Measurements from ENCODE around the gene TMEM178B. TPM values are rescaled to one million over a fixed set of nuclear protein-coding genes. Genes with fewer than 3 reads are reported as not detected.
"Not testable (repeated sequence)": the region's sequence is repeated elsewhere in the genome, so short reads cannot be mapped to it uniquely, and the experiment has no call there.

The TMEM178B gene
- total RNA-seq, 1 donor from 2014 or later: 19.7 TPM

DNA sequence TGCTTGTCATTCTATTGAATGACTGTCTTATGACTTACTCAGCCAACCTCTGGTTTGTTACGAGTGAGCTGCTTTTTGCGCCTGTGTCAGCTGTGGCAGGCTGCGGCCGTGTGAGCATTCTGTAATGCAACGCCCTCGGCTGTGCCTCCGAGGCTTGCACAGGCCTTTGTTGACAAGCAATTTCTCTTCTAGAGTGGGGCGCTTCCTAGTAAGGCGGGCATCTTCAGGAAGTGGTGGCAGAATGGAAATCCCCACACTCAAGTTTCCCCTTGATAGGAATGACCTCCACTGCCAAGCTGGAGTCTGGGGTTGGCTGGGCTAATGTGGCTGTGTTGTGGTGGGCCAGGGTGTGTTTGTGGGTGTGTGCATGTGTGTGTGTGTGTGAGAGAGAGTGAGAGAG, 20.2 kb upstream of the TMEM178B start:
- TF ChIP-seq, protein P1, sequence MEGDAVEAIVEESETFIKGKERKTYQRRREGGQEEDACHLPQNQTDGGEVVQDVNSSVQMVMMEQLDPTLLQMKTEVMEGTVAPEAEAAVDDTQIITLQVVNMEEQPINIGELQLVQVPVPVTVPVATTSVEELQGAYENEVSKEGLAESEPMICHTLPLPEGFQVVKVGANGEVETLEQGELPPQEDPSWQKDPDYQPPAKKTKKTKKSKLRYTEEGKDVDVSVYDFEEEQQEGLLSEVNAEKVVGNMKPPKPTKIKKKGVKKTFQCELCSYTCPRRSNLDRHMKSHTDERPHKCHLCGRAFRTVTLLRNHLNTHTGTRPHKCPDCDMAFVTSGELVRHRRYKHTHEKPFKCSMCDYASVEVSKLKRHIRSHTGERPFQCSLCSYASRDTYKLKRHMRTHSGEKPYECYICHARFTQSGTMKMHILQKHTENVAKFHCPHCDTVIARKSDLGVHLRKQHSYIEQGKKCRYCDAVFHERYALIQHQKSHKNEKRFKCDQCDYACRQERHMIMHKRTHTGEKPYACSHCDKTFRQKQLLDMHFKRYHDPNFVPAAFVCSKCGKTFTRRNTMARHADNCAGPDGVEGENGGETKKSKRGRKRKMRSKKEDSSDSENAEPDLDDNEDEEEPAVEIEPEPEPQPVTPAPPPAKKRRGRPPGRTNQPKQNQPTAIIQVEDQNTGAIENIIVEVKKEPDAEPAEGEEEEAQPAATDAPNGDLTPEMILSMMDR (conservative IDR thresholded peaks at IDR 0.05): no peak

DNA sequence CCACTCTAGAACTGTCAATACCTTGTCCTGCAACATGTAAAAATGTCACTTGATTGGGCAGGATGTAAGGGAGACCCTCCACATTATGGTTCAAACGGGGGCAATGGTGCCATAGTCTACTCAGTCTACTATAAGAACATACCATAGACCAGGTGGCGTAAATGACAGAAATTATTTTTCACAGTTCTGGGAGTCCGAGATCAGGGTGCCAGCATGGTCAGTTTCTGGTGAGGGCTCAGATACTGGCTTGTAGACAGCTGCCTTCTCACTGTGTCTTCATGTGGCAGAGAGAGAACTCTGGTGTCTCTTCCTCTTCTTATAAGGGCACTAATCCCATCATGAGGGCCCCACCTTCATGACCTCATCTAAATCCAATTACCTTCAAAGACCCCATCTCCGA, 18.7 kb upstream of the TMEM178B start:
- peaks cover 7% of the 10 kb centered on the region for H3K4me1 Mint-ChIP-seq
- H3K27me3 Mint-ChIP-seq (ENCODE audit: low read depth): no peaks in the 10 kb centered on the region
- TF ChIP-seq, protein P1 (conservative IDR thresholded peaks at IDR 0.05): no peak
- H3K27ac Mint-ChIP-seq (ENCODE audit: unreplicated experiment): no peak overlapping the region
- no peaks in the 10 kb centered on the region for H3K36me3 Mint-ChIP-seq (ENCODE audit: low read depth)
- H3K4me3 Mint-ChIP-seq: no peak overlapping the region
- no peak for DNase-seq (ENCODE audit: low read depth, low spot score)
- no peaks in the 10 kb centered on the region for H3K9me3 Mint-ChIP-seq

More for the DNA sequence above, 20.2 kb upstream of the TMEM178B start:
- Mint-ChIP-seq H3K4me1 (peaks cover 7% of the 10 kb centered on the region), H3K4me3 (no peak overlapping the region), H3K27ac (ENCODE audit: unreplicated experiment) (no peak overlapping the region), H3K36me3 (ENCODE audit: low read depth) (no peaks in the 10 kb centered on the region), H3K9me3 (no peaks in the 10 kb centered on the region), H3K27me3 (ENCODE audit: low read depth) (no peaks in the 10 kb centered on the region)
- no peak for DNase-seq (ENCODE audit: low read depth, low spot score)

DNA sequence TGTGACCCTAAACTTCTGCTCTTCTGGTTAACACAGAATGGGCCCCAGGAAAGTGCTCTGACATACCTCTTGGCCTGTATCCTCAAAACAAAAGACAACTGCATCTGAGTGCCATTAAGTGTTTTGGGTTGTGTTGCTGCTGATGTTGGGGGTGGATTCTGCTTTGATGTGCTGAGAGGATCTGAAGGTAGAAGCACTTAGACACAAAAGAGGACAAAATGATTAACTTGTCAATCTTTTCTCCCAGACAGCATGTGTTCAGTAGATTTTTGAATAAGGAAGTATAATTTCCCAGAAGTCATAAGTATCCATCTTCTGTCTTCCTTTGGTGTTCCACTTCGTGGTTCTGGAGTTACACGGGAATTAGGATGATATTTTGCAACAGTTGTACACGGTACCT, 16.1 kb upstream of the TMEM178B start:
- Mint-ChIP-seq H3K4me3 (no peak overlapping the region), H3K27me3 (ENCODE audit: low read depth) (no peaks in the 10 kb centered on the region), H3K36me3 (ENCODE audit: low read depth) (no peaks in the 10 kb centered on the region), H3K4me1 (peaks cover 7% of the 10 kb centered on the region), H3K27ac (ENCODE audit: unreplicated experiment) (no peak overlapping the region), H3K9me3 (no peaks in the 10 kb centered on the region)
- TF ChIP-seq, protein P1 (conservative IDR thresholded peaks at IDR 0.05): no peak
- no peak for DNase-seq (ENCODE audit: low read depth, low spot score)

DNA sequence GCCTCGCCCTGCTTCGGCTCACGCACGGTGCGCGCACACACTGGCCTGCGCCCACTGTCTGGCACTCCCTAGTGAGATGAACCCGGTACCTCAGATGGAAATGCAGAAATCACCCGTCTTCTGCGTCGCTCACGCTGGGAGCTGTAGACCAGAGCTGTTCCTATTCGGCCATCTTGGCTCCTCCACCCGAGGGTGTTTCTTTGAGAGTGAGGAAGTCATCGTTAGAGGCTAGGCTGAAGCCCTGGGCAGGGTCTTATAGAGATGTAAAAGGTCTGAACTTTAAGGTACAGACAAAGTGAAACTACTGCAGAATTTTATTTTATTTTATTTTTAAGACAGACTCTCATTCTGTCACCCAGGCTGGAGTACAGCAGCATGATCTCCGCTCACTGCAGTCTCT, 6.0 kb upstream of the TMEM178B start:
- peaks cover 23% of the 10 kb centered on the region for H3K4me1 Mint-ChIP-seq
- not testable (repeated sequence) for H3K9me3 Mint-ChIP-seq; DNase-seq (ENCODE audit: low read depth, low spot score); H3K36me3 Mint-ChIP-seq (ENCODE audit: low read depth); H3K4me3 Mint-ChIP-seq; H3K27ac Mint-ChIP-seq (ENCODE audit: unreplicated experiment)
- H3K27me3 Mint-ChIP-seq (ENCODE audit: low read depth): peaks cover 19% of the 10 kb centered on the region

DNA sequence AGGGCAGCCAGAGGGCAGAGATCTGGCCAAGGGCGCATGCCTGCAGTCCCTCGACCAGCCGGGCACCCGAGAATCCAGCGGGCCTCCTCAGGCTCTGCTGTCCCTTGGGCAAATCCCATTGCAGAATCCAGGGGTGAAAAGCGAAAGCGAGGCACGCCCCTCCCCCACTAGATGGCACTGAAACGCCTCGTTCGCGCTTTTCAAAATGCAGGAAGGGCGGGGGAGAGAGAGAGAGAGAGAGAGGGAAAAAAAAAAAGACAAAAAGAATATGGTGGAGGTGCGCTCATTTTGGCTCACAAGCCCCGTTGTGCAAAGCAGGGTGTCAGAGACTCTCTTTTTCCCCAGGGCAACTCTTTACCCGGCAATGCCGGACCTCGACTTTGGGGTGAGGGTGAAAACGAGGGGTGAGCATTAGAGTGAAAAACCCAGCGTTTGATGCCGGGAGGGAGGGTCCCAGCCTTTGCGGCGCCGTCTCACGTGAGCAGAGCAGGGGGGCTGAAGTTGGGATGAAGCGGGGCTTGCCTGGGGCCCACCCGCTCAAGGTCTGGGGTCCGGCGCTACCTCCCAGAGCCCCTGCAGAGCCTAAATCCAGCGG, 2.5 kb upstream of the TMEM178B start:
- Mint-ChIP-seq H3K9me3 (no peaks in the 10 kb centered on the region), H3K36me3 (ENCODE audit: low read depth) (no peaks in the 10 kb centered on the region), H3K27me3 (ENCODE audit: low read depth) (peaks cover 20% of the 10 kb centered on the region), H3K4me3 (peak overlapping the region; percentile 95), H3K4me1 (peaks cover 23% of the 10 kb centered on the region), H3K27ac (ENCODE audit: unreplicated experiment) (peak overlapping the region; percentile 82)
- TF ChIP-seq, protein P1 (conservative IDR thresholded peaks at IDR 0.05): peak; percentile 57
- peak; percentile 71 for DNase-seq (ENCODE audit: low read depth, low spot score)

DNA sequence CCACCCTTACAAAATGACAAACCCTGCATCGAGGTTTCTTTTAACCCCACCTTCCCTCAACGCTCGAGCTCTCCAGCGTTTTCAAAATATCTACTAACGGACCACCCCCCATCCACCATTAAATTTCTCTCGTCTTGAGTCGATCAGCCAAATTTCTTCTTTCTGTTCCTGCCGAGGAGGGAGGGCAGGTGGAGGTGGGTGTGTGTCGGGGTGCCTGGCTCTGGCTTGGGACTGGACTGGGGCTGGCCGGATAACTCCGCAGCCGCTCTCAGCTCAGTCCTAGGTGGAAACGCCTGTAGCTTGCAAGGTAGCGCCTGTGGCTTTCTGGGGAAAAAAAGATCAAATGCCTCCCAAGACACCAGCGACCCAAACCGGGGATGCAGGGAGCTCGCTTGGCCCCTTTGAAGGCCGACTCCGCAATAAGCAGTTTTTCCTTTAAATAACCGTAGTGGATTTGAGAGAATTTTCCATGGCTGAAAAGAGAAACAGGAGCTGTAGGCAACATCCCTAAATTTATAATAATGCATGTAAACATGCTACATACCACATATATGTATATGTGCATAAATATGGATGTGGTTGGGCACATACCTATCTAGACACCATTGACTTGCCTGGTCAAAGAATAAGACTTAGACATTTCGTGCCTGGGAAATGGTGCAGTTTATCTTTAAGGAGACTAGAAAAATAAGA, 1.9 kb upstream of the TMEM178B start:
- Mint-ChIP-seq H3K36me3 (ENCODE audit: low read depth) (no peaks in the 10 kb centered on the region), H3K27ac (ENCODE audit: unreplicated experiment) (peak overlapping the region; percentile 82), H3K4me1 (peaks cover 23% of the 10 kb centered on the region), H3K9me3 (no peaks in the 10 kb centered on the region), H3K4me3 (peak overlapping the region; percentile 95), H3K27me3 (ENCODE audit: low read depth) (peaks cover 20% of the 10 kb centered on the region)
- DNase-seq (ENCODE audit: low read depth, low spot score): peak; percentile 8
- TF ChIP-seq, protein P1 (conservative IDR thresholded peaks at IDR 0.05): no peak
